ENCODE results near the gene ELP4.
"Not testable (repeated sequence)": the region's sequence is repeated elsewhere in the genome, so short reads cannot be mapped to it uniquely, and the experiment has no call there.

ELP4 gene

GRCh38 chr11:31509429-31510345 is at the start of gene ELP4, which contains the start of gene IMMP1L:
Gene ELP4 (plus strand): TSS chr11:31509767. CDS start chr11:31509785, 18 bp downstream.
Gene IMMP1L (minus strand): TSS chr11:31509622. CDS start chr11:31463276, 46,346 bp downstream.
- DNase-seq (ENCODE audit: low read depth, low spot score) = peak; percentile 98

- no peak for DNase-seq (ENCODE audit: low read depth, low spot score)
These were observed 45.1 kb upstream of the ELP4 start for GRCh38 chr11:31464436-31464835.

GRCh38 chr11:31474083-31474482 is 35.5 kb upstream of the ELP4 start:
- DNase-seq (ENCODE audit: low read depth, low spot score) = no peak

- DNase-seq (ENCODE audit: low read depth, low spot score) = no peak
These were observed 31.9 kb upstream of the ELP4 start for GRCh38 chr11:31477528-31478222.

GRCh38 chr11:31478223-31478590 is 31.4 kb upstream of the ELP4 start:
- no peak for DNase-seq (ENCODE audit: low read depth, low spot score)

- DNase-seq (ENCODE audit: low read depth, low spot score) = no peak
These were observed 30.5 kb upstream of the ELP4 start for GRCh38 chr11:31479066-31479465.

GRCh38 chr11:31480930-31481329 is 28.6 kb upstream of the ELP4 start:
- DNase-seq (ENCODE audit: low read depth, low spot score) = no peak

GRCh38 chr11:31484497-31484896 is 25.1 kb upstream of the ELP4 start:
- DNase-seq (ENCODE audit: low read depth, low spot score) = no peak

GRCh38 chr11:31487848-31488247 is 21.7 kb upstream of the ELP4 start:
- DNase-seq (ENCODE audit: low read depth, low spot score) = peak; percentile 80

- DNase-seq (ENCODE audit: low read depth, low spot score) = peak; percentile 75
These were observed 17.1 kb upstream of the ELP4 start for GRCh38 chr11:31492320-31492913.

- no peak for DNase-seq (ENCODE audit: low read depth, low spot score)
These were observed 16.3 kb upstream of the ELP4 start for GRCh38 chr11:31493235-31493634.

GRCh38 chr11:31493762-31494161 is 15.8 kb upstream of the ELP4 start:
- DNase-seq (ENCODE audit: low read depth, low spot score) = not testable (repeated sequence)

- DNase-seq (ENCODE audit: low read depth, low spot score) = no peak
These were observed 9.9 kb upstream of the ELP4 start for GRCh38 chr11:31499576-31500178.

- no peak for DNase-seq (ENCODE audit: low read depth, low spot score)
These were observed 9.0 kb upstream of the ELP4 start for GRCh38 chr11:31500560-31500959.

GRCh38 chr11:31509051-31509428 is 527 bp upstream of the ELP4 start:
- DNase-seq (ENCODE audit: low read depth, low spot score) = no peak

- no peak for DNase-seq (ENCODE audit: low read depth, low spot score)
These were observed 2.5 kb downstream of the ELP4 start for GRCh38 chr11:31512117-31512516.

GRCh38 chr11:31521497-31522150 is 12.1 kb downstream of the ELP4 start:
- no peak for DNase-seq (ENCODE audit: low read depth, low spot score)

- DNase-seq (ENCODE audit: low read depth, low spot score) = no peak
These were observed 19.6 kb downstream of the ELP4 start for GRCh38 chr11:31529189-31529588.

- DNase-seq (ENCODE audit: low read depth, low spot score) = no peak
These were observed 20.1 kb downstream of the ELP4 start for GRCh38 chr11:31529701-31530100.

GRCh38 chr11:31531293-31531692 is 21.7 kb downstream of the ELP4 start:
- DNase-seq (ENCODE audit: low read depth, low spot score) = no peak

- DNase-seq (ENCODE audit: low read depth, low spot score) = no peak
These were observed 25.9 kb downstream of the ELP4 start for GRCh38 chr11:31535479-31535878.
